ENCODE data around the gene VPS13C. TPM values are rescaled to one million over a fixed set of nuclear protein-coding genes. Genes with fewer than 3 reads are reported as not detected.

The VPS13C gene
- total RNA-seq, 6 experiments from 2014 or later: 21.0 to 29.8 (median 22.6) TPM

- Mint-ChIP-seq H3K9me3 (no peaks in the 10 kb centered on the region), H3K36me3 (ENCODE audit: low read depth) (peaks cover 32% of the 10 kb centered on the region), H3K4me3 (no peak overlapping the region), H3K27ac (no peak overlapping the region), H3K4me1 (ENCODE audit: low read depth) (peaks cover 6% of the 10 kb centered on the region; the same call in 1 of the 2 replicates), H3K27me3 (ENCODE audit: insufficient read depth) (no peaks in the 10 kb centered on the region; the same call in 1 of the 2 replicates)
- DNase-seq: no peak
- no peak for TF ChIP-seq CTCF (IDR thresholded peaks at IDR 0.05)
Measured at GRCh38 chr15:61987824-61988223, 72.4 kb downstream of the VPS13C start.

- Mint-ChIP-seq H3K9me3 (no peaks in the 10 kb centered on the region), H3K4me1 (ENCODE audit: low read depth) (no peaks in the 10 kb centered on the region), H3K36me3 (ENCODE audit: low read depth) (peaks cover 24% of the 10 kb centered on the region), H3K27ac (no peak overlapping the region), H3K4me3 (no peak overlapping the region), H3K27me3 (ENCODE audit: insufficient read depth) (no peaks in the 10 kb centered on the region; the same call in 1 of the 2 replicates)
- TF ChIP-seq CTCF (IDR thresholded peaks at IDR 0.05): no peak
- no peak for DNase-seq
Measured at GRCh38 chr15:61983081-61983480, 77.2 kb downstream of the VPS13C start.

GRCh38 chr15:61978225-61978624 is 82.0 kb downstream of the VPS13C start:
- Mint-ChIP-seq H3K4me3 (no peak overlapping the region), H3K9me3 (no peaks in the 10 kb centered on the region), H3K36me3 (ENCODE audit: low read depth) (peaks cover 9% of the 10 kb centered on the region), H3K4me1 (ENCODE audit: low read depth) (peaks cover 15% of the 10 kb centered on the region), H3K27ac (no peak overlapping the region), H3K27me3 (ENCODE audit: insufficient read depth) (no peaks in the 10 kb centered on the region; the same call in 1 of the 2 replicates)
- no peak for TF ChIP-seq CTCF (IDR thresholded peaks at IDR 0.05)
- DNase-seq: no peak

GRCh38 chr15:61974759-61975158 is 85.5 kb downstream of the VPS13C start:
- peaks cover 15% of the 10 kb centered on the region for H3K4me1 Mint-ChIP-seq (ENCODE audit: low read depth)
- peak; percentile 5 for DNase-seq
- no peak overlapping the region for H3K27ac Mint-ChIP-seq
- TF ChIP-seq CTCF (IDR thresholded peaks at IDR 0.05): no peak
- H3K9me3 Mint-ChIP-seq: no peaks in the 10 kb centered on the region
- H3K36me3 Mint-ChIP-seq (ENCODE audit: low read depth): peaks cover 14% of the 10 kb centered on the region
- no peak overlapping the region for H3K4me3 Mint-ChIP-seq
- no peaks in the 10 kb centered on the region; the same call in 1 of the 2 replicates for H3K27me3 Mint-ChIP-seq (ENCODE audit: insufficient read depth)

GRCh38 chr15:61974118-61974517 is 86.1 kb downstream of the VPS13C start:
- Mint-ChIP-seq H3K27me3 (ENCODE audit: insufficient read depth) (no peaks in the 10 kb centered on the region; the same call in 1 of the 2 replicates), H3K36me3 (ENCODE audit: low read depth) (peaks cover 8% of the 10 kb centered on the region; the same call in 1 of the 2 replicates), H3K4me1 (ENCODE audit: low read depth) (peaks cover 15% of the 10 kb centered on the region), H3K4me3 (no peak overlapping the region), H3K9me3 (no peaks in the 10 kb centered on the region), H3K27ac (no peak overlapping the region)
- DNase-seq: no peak
- no peak for TF ChIP-seq CTCF (IDR thresholded peaks at IDR 0.05)

- no peaks in the 10 kb centered on the region for H3K27me3 Mint-ChIP-seq (ENCODE audit: insufficient read depth)
- H3K27ac Mint-ChIP-seq: no peak overlapping the region
- TF ChIP-seq CTCF (IDR thresholded peaks at IDR 0.05): no peak
- no peak for DNase-seq
- no peak overlapping the region for H3K4me3 Mint-ChIP-seq
- H3K4me1 Mint-ChIP-seq (ENCODE audit: low read depth): peaks cover 22% of the 10 kb centered on the region
- no peaks in the 10 kb centered on the region for H3K9me3 Mint-ChIP-seq
- peaks cover 23% of the 10 kb centered on the region for H3K36me3 Mint-ChIP-seq (ENCODE audit: low read depth)
Measured at GRCh38 chr15:61951949-61952348, 108.3 kb downstream of the VPS13C start.
